HepG2 (cell line): ENCODE results near the gene FMNL1. TPM values are rescaled to one million over a fixed set of nuclear protein-coding genes. Genes with fewer than 3 reads are reported as not detected.
A peak's percentile ranks its signal among the peaks of the same experiment; 100 is the strongest.

Experiments used
- ATAC-seq: fragments of 200-7000 bp; cut with Tn5 transposase; 3 replicates; pipeline ENCODE4 v1.9.1; 2020; ENCODE audit warnings: mild to moderate bottlenecking, moderate library complexity
- BruUV-seq: library from RNA; stranded (reverse); fragments of 400-500 nt; replicated peaks from 2 replicates; lab custom pipeline; 2021; lab: Mats Ljungman, UMichigan
- CTCF ChIA-PET: fragments of 300-600 bp; formaldehyde crosslinking; extraction: SDS; loops from one replicate; lab custom pipeline; 2021; ENCODE audit warnings: low total read pairs, inconsistent platforms, low intra/inter-chr PET ratio; lab: Yijun Ruan, JAX
- POLR2A ChIA-PET: fragments of 350-600 bp; sonication (Branson Sonifier 250); formaldehyde crosslinking; loops from one replicate; lab custom pipeline; 2020; ENCODE audit warnings: antibody characterized with exemption, inconsistent platforms; lab: Yijun Ruan, JAX
- DNase-seq: peaks from one replicate; pipeline ENCODE4 v3.0.0-alpha.2; 2015; ENCODE audit warnings: low spot score
- FAIRE-seq: peaks from 3 replicates; lab custom pipeline; 2011; peaks lifted over from hg19 to GRCh38; lab: Jason Lieb, UNC
- H2AFZ ChIP-seq: one replicate; pipeline ENCODE4 v1.6.1; 2011; ENCODE audit warnings: low read length, inconsistent platforms
- H3K27ac ChIP-seq: fragments of 300-600 bp; 3 replicates; pipeline ENCODE4 v1.8.0; 2011; ENCODE audit warnings: mixed run types, mild to moderate bottlenecking, mixed read lengths, low read length, inconsistent platforms; ENCODE audit not compliant: insufficient read depth; ENCODE audit errors: extremely low read length
- H3K27me3 ChIP-seq, 2 experiments: fragments of 200-600 bp in 1 of 2; 2 replicates in 1 of 2; 3 replicates in 1 of 2; pipeline versions ENCODE4 v1.6.0 to v1.8.0; 2011; ENCODE audit warnings: low read length in 2 of 2, mild to moderate bottlenecking in 2 of 2, moderate library complexity in 2 of 2, inconsistent platforms in 1 of 2; ENCODE audit not compliant: insufficient read depth in 2 of 2, control insufficient read depth in 1 of 2
- H3K36me3 ChIP-seq, 2 experiments: fragments of 200-600 bp in 1 of 2; replicated peaks in 1 of 2; 2 replicates in 1 of 2; 3 replicates in 1 of 2; pipeline versions ENCODE4 v1.5.1 to v1.8.0; 2011; ENCODE audit warnings: low read length in 2 of 2, inconsistent platforms in 1 of 2; ENCODE audit not compliant: insufficient read depth in 2 of 2, control insufficient read depth in 1 of 2
- H3K4me1 ChIP-seq: 2 replicates; pipeline ENCODE4 v1.5.1; 2012; ENCODE audit warnings: low read length, inconsistent platforms; ENCODE audit not compliant: insufficient read depth
- H3K4me2 ChIP-seq: 2 replicates; pipeline ENCODE4 v1.6.0; 2011; ENCODE audit warnings: low read depth, low read length, inconsistent platforms
- H3K4me3 ChIP-seq, 3 experiments: fragments of 200-600 bp in 1 of 3; sonication (generic), shearing (Covaris generic) in 1 of 3; replicated peaks in 1 of 3; 2 replicates each; pipeline ENCODE4 v1.5.1; 2011 to 2016; ENCODE audit warnings: low read length in 3 of 3, inconsistent platforms in 2 of 3, low read depth in 2 of 3, mild to moderate bottlenecking in 2 of 3, control low read depth in 1 of 3, mixed read lengths in 1 of 3; ENCODE audit not compliant: insufficient read depth in 1 of 3
- H3K79me2 ChIP-seq: one replicate; pipeline ENCODE4 v1.6.1; 2011; ENCODE audit warnings: low read length, inconsistent platforms; ENCODE audit not compliant: insufficient read depth
- H3K9ac ChIP-seq: 2 replicates; pipeline ENCODE4 v1.6.0; 2011; ENCODE audit warnings: mild to moderate bottlenecking, low read depth, low read length, inconsistent platforms; ENCODE audit not compliant: insufficient read depth
- H3K9me3 ChIP-seq: 2 replicates; pipeline ENCODE4 v1.5.1; 2012; ENCODE audit warnings: mild to moderate bottlenecking, low read length
- H4K20me1 ChIP-seq: 2 replicates; pipeline ENCODE4 v1.6.0; 2011; ENCODE audit warnings: inconsistent platforms, mild to moderate bottlenecking, low read length, moderate library complexity; ENCODE audit not compliant: insufficient read depth
- AHR ChIP-seq: IDR thresholded peaks from 2 replicates; pipeline ENCODE4 v1.6.1; 2018; ENCODE audit warnings: missing genetic modification reagents, missing compliant biosample characterization
- EED ChIP-seq: sonication (generic); formaldehyde crosslinking; IDR thresholded peaks from 2 replicates; pipeline ENCODE4 v1.5.0; 2020; ENCODE audit warnings: mild to moderate bottlenecking, missing genetic modification reagents
- HNRNPL ChIP-seq: fragments of 200-400 bp; formaldehyde crosslinking; IDR thresholded peaks from 2 replicates; pipeline ENCODE4 v1.6.1; 2017; ENCODE audit warnings: mild to moderate bottlenecking, low read depth, low read length
- RAD21 ChIP-seq: fragments of 450-650 bp; formaldehyde crosslinking; IDR thresholded peaks from 2 replicates; pipeline ENCODE4 v1.5.0; 2020; ENCODE audit warnings: mild to moderate bottlenecking
- THAP9 ChIP-seq: sonication (generic); formaldehyde crosslinking; IDR thresholded peaks from 2 replicates; pipeline ENCODE4; 2020; ENCODE audit warnings: missing genetic modification reagents, mild to moderate bottlenecking, borderline replicate concordance
- ZNF605 ChIP-seq: sonication (generic); formaldehyde crosslinking; IDR thresholded peaks from 2 replicates; pipeline ENCODE4 v1.8.0; 2022; ENCODE audit warnings: mild to moderate bottlenecking, missing genetic modification reagents
- ZNF891 ChIP-seq: sonication (generic); formaldehyde crosslinking; IDR thresholded peaks from 2 replicates; pipeline ENCODE4 v1.5.0; 2020; ENCODE audit warnings: mild to moderate bottlenecking, missing genetic modification reagents
- WGBS: methylation state at CpG from one replicate; pipeline ENCODE4 v1.1.6; 2017; ENCODE audit warnings: low lambda C conversion rate; 5-methylcytosine and 5-hydroxymethylcytosine counted together
- in situ Hi-C: cut with HindIII; loops from 2 replicates; pipeline ENCODE4 v1.10.0; 2017; ENCODE audit warnings: low pct_unique_long_range_greater_than_20kb; ENCODE audit not compliant: extremely low pct_ligation_motif_present
- intact Hi-C: fragments of 100-400 bp; cut with micrococcal nuclease; formaldehyde crosslinking; loops from one replicate; pipeline ENCODE4 v1.10.0; 2022; ENCODE audit not compliant: unreplicated experiment
- polyA plus RNA-seq, 8 experiments: library from polyadenylated mRNA; depleted of rRNA in 3 of 8; stranded (reverse) in 7 of 8; unstranded in 1 of 8; fragments of >200 nt; fragmentation: Illumina TruSeq in 4 of 8; extraction: Trizol in 4 of 8; gene quantifications; 2 replicates each; pipeline versions ENCODE4 v1.2.1 to v1.2.3, GENCODE V29; 2011 to 2016; ENCODE audit warnings: low read depth in 4 of 8, missing spikeins in 1 of 8, mixed read lengths in 1 of 8; ENCODE audit not compliant: insufficient read depth in 1 of 8
- total RNA-seq, 5 experiments: library from RNA; depleted of rRNA; stranded (reverse); fragments of >200 nt; fragmentation: Illumina TruSeq; extraction: Trizol; gene quantifications; 2 replicates each; pipeline ENCODE4 v1.2.3, GENCODE V29; 2016; ENCODE audit warnings: low read depth in 1 of 5
- TF ChIP-seq, protein P1 (sequence below): sonication (generic); formaldehyde crosslinking; IDR thresholded peaks from 2 replicates; pipeline ENCODE4 v1.5.1; 2020; ENCODE audit warnings: mild to moderate bottlenecking, missing genetic modification reagents, moderate library complexity

Gene FMNL1
- total and polyA plus RNA-seq, 2 of the 13 experiments (the other 11 are each of a cell fraction or from before 2014, with no cell fraction given), result 0.53 to 0.70 TPM

DNA sequence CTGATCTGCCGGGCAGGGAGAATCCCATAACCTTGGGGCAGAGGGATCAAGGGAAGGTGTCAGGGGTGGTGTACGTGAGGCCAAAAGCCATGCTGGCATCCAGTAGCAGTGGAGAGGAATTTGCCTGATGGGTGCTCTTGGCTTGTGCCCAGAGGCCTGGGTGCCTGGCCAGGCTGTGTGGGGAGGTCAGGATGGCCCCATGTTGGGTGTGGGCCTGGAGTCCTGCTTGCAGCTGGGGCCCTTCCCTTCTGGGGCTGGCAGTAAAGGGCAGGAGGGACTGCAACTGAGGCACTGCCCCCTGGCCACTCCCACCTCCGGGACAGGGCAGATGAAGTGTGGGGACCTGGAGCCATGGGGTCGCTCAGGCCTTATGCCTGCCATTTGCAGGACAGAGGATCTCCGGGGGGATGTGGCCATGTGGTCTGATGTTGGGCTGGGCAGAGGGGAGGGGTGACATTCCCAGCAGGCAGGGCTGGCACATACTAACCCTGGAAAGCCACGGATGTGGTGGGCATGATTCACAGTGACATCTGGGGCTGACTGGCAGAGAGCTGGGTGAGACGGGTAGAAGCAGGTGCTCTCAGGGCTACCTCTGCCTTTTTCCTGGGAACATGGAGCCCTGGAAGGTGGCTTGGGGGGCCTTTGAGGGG lies 3.5 kb downstream of the FMNL1 start:
- peaks cover 53% of the 10 kb centered on the region for H3K4me1 ChIP-seq
- no TSS peak for BruUV-seq
- H3K36me3 ChIP-seq, result no peaks in the 10 kb centered on the region
- no peak overlapping the region for H2AFZ ChIP-seq
- FAIRE-seq (no peak), ATAC-seq (no peak), DNase-seq (no peak)
- no peaks in the 10 kb centered on the region for H3K79me2 ChIP-seq
- no peak overlapping the region for H3K9ac ChIP-seq
- H3K4me3 ChIP-seq, result no peak overlapping the region; a peak in 1 of 6 replicates
- no peaks in the 10 kb centered on the region for H3K9me3 ChIP-seq
- intact Hi-C loops (no loop called here), in situ Hi-C loops (no loop called here)
- peak overlapping the region; percentile 65; the same call in 1 of the 2 replicates for H3K4me2 ChIP-seq
- WGBS, result 35% methylated on average over 7 of the region's 7 CpGs
- ChIA-PET CTCF (no interaction called here), POLR2A (interaction anchor here (1.4 to 2.3 kb wide), 4 partner anchors 10 to 200 kb away, joined by 3 to 11 read pairs (median 5); partner anchors contain the start of genes HEXIM1 and HEXIM2)
- TF ChIP-seq AHR (CRISPR knock-in tag), result 0 out of 2 replicates have a peak, but pooled peaks have one; percentile 5
- TF ChIP-seq EED, result peak; percentile 59; the same call in 1 of the 2 replicates
- TF ChIP-seq RAD21 (CRISPR knock-in tag), result no peak
- 0 out of 2 replicates have a peak, but pooled peaks have one; percentile 29 for TF ChIP-seq ZNF891
- TF ChIP-seq ZNF605 (CRISPR knock-in tag), result no peak
- TF ChIP-seq, protein P1, sequence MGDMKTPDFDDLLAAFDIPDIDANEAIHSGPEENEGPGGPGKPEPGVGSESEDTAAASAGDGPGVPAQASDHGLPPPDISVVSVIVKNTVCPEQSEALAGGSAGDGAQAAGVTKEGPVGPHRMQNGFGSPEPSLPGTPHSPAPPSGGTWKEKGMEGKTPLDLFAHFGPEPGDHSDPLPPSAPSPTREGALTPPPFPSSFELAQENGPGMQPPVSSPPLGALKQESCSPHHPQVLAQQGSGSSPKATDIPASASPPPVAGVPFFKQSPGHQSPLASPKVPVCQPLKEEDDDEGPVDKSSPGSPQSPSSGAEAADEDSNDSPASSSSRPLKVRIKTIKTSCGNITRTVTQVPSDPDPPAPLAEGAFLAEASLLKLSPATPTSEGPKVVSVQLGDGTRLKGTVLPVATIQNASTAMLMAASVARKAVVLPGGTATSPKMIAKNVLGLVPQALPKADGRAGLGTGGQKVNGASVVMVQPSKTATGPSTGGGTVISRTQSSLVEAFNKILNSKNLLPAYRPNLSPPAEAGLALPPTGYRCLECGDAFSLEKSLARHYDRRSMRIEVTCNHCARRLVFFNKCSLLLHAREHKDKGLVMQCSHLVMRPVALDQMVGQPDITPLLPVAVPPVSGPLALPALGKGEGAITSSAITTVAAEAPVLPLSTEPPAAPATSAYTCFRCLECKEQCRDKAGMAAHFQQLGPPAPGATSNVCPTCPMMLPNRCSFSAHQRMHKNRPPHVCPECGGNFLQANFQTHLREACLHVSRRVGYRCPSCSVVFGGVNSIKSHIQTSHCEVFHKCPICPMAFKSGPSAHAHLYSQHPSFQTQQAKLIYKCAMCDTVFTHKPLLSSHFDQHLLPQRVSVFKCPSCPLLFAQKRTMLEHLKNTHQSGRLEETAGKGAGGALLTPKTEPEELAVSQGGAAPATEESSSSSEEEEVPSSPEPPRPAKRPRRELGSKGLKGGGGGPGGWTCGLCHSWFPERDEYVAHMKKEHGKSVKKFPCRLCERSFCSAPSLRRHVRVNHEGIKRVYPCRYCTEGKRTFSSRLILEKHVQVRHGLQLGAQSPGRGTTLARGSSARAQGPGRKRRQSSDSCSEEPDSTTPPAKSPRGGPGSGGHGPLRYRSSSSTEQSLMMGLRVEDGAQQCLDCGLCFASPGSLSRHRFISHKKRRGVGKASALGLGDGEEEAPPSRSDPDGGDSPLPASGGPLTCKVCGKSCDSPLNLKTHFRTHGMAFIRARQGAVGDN (CRISPR knock-in tag), result peak; percentile 5; the same call in 1 of the 2 replicates
- peak; percentile 87; the same call in 1 of the 2 replicates for TF ChIP-seq THAP9 (CRISPR knock-in tag)
- TF ChIP-seq HNRNPL, result peak; percentile 41; the same call in 1 of the 2 replicates
- H4K20me1 ChIP-seq, result no peaks in the 10 kb centered on the region
- no peak overlapping the region for H3K27ac ChIP-seq
- H3K27me3 ChIP-seq, result peaks cover 23 to 63% of the 10 kb centered on the region in 2 experiments; a peak in 4 of 5 replicates
